HepG2 (cell line): ENCODE results near the gene HMGN1. TPM values are rescaled to one million over a fixed set of nuclear protein-coding genes. Genes with fewer than 3 reads are reported as not detected.

ENCODE experiments used
- ARID2 ChIP-seq: sonication (generic); formaldehyde crosslinking; IDR thresholded peaks from 2 replicates; pipeline ENCODE4 v1.8.1; 2022; ENCODE audit warnings: mild to moderate bottlenecking, missing genetic modification reagents, borderline replicate concordance
- HCFC1 ChIP-seq: fragments of 150-350 bp; IDR thresholded peaks from 2 replicates; pipeline ENCODE4 v1.6.1; 2014; ENCODE audit warnings: low read depth, low read length
- PHB2 ChIP-seq: fragments of 450-650 bp; IDR thresholded peaks from 2 replicates; pipeline ENCODE4 v1.6.1; 2018; ENCODE audit not compliant: partially characterized antibody
- RELA ChIP-seq: sonication (generic); formaldehyde crosslinking; IDR thresholded peaks from 2 replicates; pipeline ENCODE4 v1.4.0; 2020; ENCODE audit warnings: missing genetic modification reagents
- SNRNP70 ChIP-seq: fragments of 200-400 bp; formaldehyde crosslinking; IDR thresholded peaks from 2 replicates; pipeline ENCODE4 v1.6.1; 2017; ENCODE audit warnings: mild to moderate bottlenecking, low read depth, low read length, moderate library complexity
- THYN1 ChIP-seq: sonication (generic); formaldehyde crosslinking; IDR thresholded peaks from 2 replicates; pipeline ENCODE4 v1.8.1; 2023; ENCODE audit warnings: low read depth, mild to moderate bottlenecking, moderate library complexity, missing genetic modification reagents, borderline replicate concordance
- TP53 ChIP-seq: sonication (generic); formaldehyde crosslinking; conservative IDR thresholded peaks from 2 replicates; pipeline ENCODE4 v1.4.0; 2020; ENCODE audit warnings: missing genetic modification reagents
- ZBTB7A ChIP-seq: sonication (generic); formaldehyde crosslinking; IDR thresholded peaks from 2 replicates; pipeline ENCODE4 v1.8.0; 2022; ENCODE audit warnings: mild to moderate bottlenecking, missing genetic modification reagents
- ZNF225 ChIP-seq: sonication (generic); formaldehyde crosslinking; IDR thresholded peaks from 2 replicates; pipeline ENCODE4 v1.4.0; 2020; ENCODE audit warnings: mild to moderate bottlenecking, missing genetic modification reagents
- ZNF253 ChIP-seq: sonication (generic); formaldehyde crosslinking; IDR thresholded peaks from 2 replicates; pipeline ENCODE4 v1.8.0; 2022; ENCODE audit warnings: mild to moderate bottlenecking, missing genetic modification reagents, borderline replicate concordance
- ZNF547 ChIP-seq: sonication (generic); formaldehyde crosslinking; IDR thresholded peaks from 2 replicates; pipeline ENCODE4 v1.5.1; 2020; ENCODE audit warnings: mild to moderate bottlenecking, missing genetic modification reagents
- ZNF598 ChIP-seq: sonication (generic); formaldehyde crosslinking; IDR thresholded peaks from 2 replicates; pipeline ENCODE4 v1.5.1; 2020; ENCODE audit warnings: mild to moderate bottlenecking, missing genetic modification reagents, borderline replicate concordance
- ZNF616 ChIP-seq: sonication (generic); formaldehyde crosslinking; IDR thresholded peaks from 2 replicates; pipeline ENCODE4 v1.5.0; 2020; ENCODE audit warnings: low read depth, mild to moderate bottlenecking, missing genetic modification reagents
- polyA plus RNA-seq, 8 experiments: library from polyadenylated mRNA; depleted of rRNA in 3 of 8; stranded (reverse) in 7 of 8; unstranded in 1 of 8; fragments of >200 nt; fragmentation: Illumina TruSeq in 4 of 8; extraction: Trizol in 4 of 8; gene quantifications; 2 replicates each; pipeline versions ENCODE4 v1.2.1 to v1.2.3, GENCODE V29; 2011 to 2016; ENCODE audit warnings: low read depth in 4 of 8, missing spikeins in 1 of 8, mixed read lengths in 1 of 8; ENCODE audit not compliant: insufficient read depth in 1 of 8
- total RNA-seq, 5 experiments: library from RNA; depleted of rRNA; stranded (reverse); fragments of >200 nt; fragmentation: Illumina TruSeq; extraction: Trizol; gene quantifications; 2 replicates each; pipeline ENCODE4 v1.2.3, GENCODE V29; 2016; ENCODE audit warnings: low read depth in 1 of 5
- TF ChIP-seq, protein P1 (sequence below): sonication (generic); formaldehyde crosslinking; IDR thresholded peaks from 2 replicates; pipeline ENCODE4 v1.4.0; 2020; ENCODE audit warnings: missing genetic modification reagents
- TF ChIP-seq, protein P2 (sequence below): sonication (generic); formaldehyde crosslinking; IDR thresholded peaks from 2 replicates; pipeline ENCODE4 v1.8.0; 2022; ENCODE audit warnings: mild to moderate bottlenecking, missing genetic modification reagents, moderate library complexity
- TF ChIP-seq, protein P3 (sequence below): sonication (generic); formaldehyde crosslinking; conservative IDR thresholded peaks from 2 replicates; pipeline ENCODE4 v1.8.0; 2022; ENCODE audit warnings: mild to moderate bottlenecking, moderate library complexity, missing genetic modification reagents
- TF ChIP-seq, protein P4 (sequence below): sonication (generic); formaldehyde crosslinking; IDR thresholded peaks from 2 replicates; pipeline ENCODE4 v1.8.1; 2023; ENCODE audit warnings: missing genetic modification reagents, inconsistent platforms, borderline replicate concordance
- TF ChIP-seq, protein P5 (sequence below): sonication (generic); formaldehyde crosslinking; IDR thresholded peaks from 2 replicates; pipeline ENCODE4 v1.9.0; 2021; ENCODE audit warnings: missing genetic modification reagents, borderline replicate concordance

The HMGN1 gene
- total and polyA plus RNA-seq, 2 of the 13 experiments (the other 11 are each of a cell fraction or from before 2014, with no cell fraction given): 104 to 286 TPM

DNA sequence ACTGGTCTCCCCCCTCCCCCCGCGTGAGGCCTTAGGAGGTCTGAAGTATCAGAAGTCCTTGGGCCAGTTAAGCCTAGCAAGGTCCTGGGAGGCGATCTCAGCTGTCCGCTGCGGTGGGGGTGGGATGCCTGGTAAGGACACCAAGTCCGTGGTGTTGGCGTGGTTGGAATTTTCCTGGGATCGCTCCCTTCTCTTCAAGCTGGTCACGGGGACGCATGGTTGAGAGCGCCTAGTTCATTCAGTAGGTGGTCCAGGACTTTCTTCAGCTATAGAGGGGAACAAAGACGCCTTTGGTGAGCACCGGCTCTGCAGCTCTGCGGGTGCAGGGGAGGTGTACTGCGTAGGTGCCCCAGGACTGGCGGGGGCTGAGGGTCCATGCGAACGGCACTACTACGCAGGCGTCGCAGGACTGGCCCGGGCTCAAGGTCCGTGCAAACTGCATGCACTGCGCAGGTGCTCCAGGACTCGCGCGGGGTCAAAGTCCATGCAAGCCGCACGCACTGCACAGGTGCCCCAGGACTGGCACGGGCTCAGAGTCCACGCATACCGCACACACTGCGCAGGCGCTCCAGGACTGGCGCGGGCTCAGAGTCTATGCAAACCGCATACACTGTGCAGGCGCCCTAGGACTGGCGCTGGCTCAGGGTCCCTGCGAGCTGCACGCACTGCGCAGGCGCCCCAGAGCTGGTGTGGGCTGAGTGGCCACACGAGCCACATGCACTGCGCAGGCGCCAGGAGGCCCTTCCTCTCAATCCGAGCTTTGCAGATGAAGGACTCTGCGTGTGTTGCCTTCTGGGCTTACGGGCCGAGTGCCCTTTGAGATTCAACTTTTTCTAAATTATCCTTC is 36.6 kb upstream of the HMGN1 start (continued):
- TF ChIP-seq ZNF616 (no peak), PHB2 (no peak), HCFC1 (no peak; the same call in 1 of the 2 replicates), ZNF598 (no peak), ZNF253 (CRISPR knock-in tag) (no peak), SNRNP70 (no peak), ZNF225 (CRISPR knock-in tag) (no peak; the same call in 1 of the 2 replicates), TP53 (CRISPR knock-in tag) (peak; percentile 50; the same call in 1 of the 2 replicates), RELA (CRISPR knock-in tag) (no peak), ARID2 (CRISPR knock-in tag) (no peak), ZBTB7A (peak; percentile 59; the same call in 1 of the 2 replicates), ZNF547 (CRISPR knock-in tag) (no peak), THYN1 (CRISPR knock-in tag) (no peak)
- TF ChIP-seq, protein P1, sequence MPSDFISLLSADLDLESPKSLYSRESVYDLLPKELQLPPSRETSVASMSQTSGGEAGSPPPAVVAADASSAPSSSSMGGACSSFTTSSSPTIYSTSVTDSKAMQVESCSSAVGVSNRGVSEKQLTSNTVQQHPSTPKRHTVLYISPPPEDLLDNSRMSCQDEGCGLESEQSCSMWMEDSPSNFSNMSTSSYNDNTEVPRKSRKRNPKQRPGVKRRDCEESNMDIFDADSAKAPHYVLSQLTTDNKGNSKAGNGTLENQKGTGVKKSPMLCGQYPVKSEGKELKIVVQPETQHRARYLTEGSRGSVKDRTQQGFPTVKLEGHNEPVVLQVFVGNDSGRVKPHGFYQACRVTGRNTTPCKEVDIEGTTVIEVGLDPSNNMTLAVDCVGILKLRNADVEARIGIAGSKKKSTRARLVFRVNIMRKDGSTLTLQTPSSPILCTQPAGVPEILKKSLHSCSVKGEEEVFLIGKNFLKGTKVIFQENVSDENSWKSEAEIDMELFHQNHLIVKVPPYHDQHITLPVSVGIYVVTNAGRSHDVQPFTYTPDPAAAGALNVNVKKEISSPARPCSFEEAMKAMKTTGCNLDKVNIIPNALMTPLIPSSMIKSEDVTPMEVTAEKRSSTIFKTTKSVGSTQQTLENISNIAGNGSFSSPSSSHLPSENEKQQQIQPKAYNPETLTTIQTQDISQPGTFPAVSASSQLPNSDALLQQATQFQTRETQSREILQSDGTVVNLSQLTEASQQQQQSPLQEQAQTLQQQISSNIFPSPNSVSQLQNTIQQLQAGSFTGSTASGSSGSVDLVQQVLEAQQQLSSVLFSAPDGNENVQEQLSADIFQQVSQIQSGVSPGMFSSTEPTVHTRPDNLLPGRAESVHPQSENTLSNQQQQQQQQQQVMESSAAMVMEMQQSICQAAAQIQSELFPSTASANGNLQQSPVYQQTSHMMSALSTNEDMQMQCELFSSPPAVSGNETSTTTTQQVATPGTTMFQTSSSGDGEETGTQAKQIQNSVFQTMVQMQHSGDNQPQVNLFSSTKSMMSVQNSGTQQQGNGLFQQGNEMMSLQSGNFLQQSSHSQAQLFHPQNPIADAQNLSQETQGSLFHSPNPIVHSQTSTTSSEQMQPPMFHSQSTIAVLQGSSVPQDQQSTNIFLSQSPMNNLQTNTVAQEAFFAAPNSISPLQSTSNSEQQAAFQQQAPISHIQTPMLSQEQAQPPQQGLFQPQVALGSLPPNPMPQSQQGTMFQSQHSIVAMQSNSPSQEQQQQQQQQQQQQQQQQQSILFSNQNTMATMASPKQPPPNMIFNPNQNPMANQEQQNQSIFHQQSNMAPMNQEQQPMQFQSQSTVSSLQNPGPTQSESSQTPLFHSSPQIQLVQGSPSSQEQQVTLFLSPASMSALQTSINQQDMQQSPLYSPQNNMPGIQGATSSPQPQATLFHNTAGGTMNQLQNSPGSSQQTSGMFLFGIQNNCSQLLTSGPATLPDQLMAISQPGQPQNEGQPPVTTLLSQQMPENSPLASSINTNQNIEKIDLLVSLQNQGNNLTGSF (CRISPR knock-in tag): no peak; the same call in 1 of the 2 replicates
- TF ChIP-seq, protein P2, sequence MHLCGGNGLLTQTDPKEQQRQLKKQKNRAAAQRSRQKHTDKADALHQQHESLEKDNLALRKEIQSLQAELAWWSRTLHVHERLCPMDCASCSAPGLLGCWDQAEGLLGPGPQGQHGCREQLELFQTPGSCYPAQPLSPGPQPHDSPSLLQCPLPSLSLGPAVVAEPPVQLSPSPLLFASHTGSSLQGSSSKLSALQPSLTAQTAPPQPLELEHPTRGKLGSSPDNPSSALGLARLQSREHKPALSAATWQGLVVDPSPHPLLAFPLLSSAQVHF: no peak
- TF ChIP-seq, protein P3, sequence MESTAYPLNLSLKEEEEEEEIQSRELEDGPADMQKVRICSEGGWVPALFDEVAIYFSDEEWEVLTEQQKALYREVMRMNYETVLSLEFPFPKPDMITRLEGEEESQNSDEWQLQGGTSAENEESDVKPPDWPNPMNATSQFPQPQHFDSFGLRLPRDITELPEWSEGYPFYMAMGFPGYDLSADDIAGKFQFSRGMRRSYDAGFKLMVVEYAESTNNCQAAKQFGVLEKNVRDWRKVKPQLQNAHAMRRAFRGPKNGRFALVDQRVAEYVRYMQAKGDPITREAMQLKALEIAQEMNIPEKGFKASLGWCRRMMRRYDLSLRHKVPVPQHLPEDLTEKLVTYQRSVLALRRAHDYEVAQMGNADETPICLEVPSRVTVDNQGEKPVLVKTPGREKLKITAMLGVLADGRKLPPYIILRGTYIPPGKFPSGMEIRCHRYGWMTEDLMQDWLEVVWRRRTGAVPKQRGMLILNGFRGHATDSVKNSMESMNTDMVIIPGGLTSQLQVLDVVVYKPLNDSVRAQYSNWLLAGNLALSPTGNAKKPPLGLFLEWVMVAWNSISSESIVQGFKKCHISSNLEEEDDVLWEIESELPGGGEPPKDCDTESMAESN: peak; percentile 77
- TF ChIP-seq, protein P4, sequence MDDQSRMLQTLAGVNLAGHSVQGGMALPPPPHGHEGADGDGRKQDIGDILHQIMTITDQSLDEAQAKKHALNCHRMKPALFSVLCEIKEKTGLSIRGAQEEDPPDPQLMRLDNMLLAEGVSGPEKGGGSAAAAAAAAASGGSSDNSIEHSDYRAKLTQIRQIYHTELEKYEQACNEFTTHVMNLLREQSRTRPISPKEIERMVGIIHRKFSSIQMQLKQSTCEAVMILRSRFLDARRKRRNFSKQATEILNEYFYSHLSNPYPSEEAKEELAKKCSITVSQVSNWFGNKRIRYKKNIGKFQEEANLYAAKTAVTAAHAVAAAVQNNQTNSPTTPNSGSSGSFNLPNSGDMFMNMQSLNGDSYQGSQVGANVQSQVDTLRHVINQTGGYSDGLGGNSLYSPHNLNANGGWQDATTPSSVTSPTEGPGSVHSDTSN: 0 out of 2 replicates have a peak, but pooled peaks have one; percentile 41
- TF ChIP-seq, protein P5, sequence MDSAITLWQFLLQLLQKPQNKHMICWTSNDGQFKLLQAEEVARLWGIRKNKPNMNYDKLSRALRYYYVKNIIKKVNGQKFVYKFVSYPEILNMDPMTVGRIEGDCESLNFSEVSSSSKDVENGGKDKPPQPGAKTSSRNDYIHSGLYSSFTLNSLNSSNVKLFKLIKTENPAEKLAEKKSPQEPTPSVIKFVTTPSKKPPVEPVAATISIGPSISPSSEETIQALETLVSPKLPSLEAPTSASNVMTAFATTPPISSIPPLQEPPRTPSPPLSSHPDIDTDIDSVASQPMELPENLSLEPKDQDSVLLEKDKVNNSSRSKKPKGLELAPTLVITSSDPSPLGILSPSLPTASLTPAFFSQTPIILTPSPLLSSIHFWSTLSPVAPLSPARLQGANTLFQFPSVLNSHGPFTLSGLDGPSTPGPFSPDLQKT (CRISPR knock-in tag): no peak
